IgD-negative memory B cell (primary cell): ENCODE data around the gene PSME1. TPM values are rescaled to one million over a fixed set of nuclear protein-coding genes. Genes with fewer than 3 reads are reported as not detected.

Experiments
- H3K27ac Mint-ChIP-seq, 3 donors: one replicate each; pipeline ENCODE4 v1.8.0; 2020 to 2022; ENCODE audit warnings: mild to moderate bottlenecking in 3 of 3, mixed read lengths in 3 of 3, moderate library complexity in 1 of 3
- H3K27me3 Mint-ChIP-seq: one replicate; pipeline ENCODE4 v1.8.0; 2021; ENCODE audit warnings: mixed read lengths
- H3K36me3 Mint-ChIP-seq: one replicate; pipeline ENCODE4 v1.8.0; 2020; ENCODE audit warnings: mild to moderate bottlenecking, mixed read lengths
- H3K4me1 Mint-ChIP-seq, 3 donors: one replicate each; pipeline ENCODE4 v1.8.0; 2020 to 2022; ENCODE audit warnings: mixed read lengths in 3 of 3, mild to moderate bottlenecking in 1 of 3
- H3K4me3 Mint-ChIP-seq, 4 donors: one replicate each; pipeline ENCODE4 v1.8.0; 2020 to 2022; ENCODE audit warnings: mild to moderate bottlenecking in 4 of 4, mixed read lengths in 4 of 4, moderate library complexity in 3 of 4
- H3K9me3 Mint-ChIP-seq, 3 donors: one replicate each; pipeline ENCODE4 v1.8.0; 2020 to 2021; ENCODE audit warnings: mixed read lengths in 3 of 3, mild to moderate bottlenecking in 1 of 3
- polyA plus RNA-seq: library from polyadenylated mRNA; unstranded; fragments of 300-500 nt; fragmentation: Illumina TruSeq; gene quantifications from one replicate; pipeline ENCODE4 v1.2.3, GENCODE V29; 2021

The PSME1 gene
- polyA plus RNA-seq, 1 donor from 2014 or later, result 804 TPM

- peaks cover 2% of the 10 kb centered on the region for H3K36me3 Mint-ChIP-seq
- H3K4me3 Mint-ChIP-seq, result peak within 1 kb of the TSS; percentile 95 to 100 (median 98)
- H3K4me1 Mint-ChIP-seq, result peaks cover 17 to 21% (median 20%) of the 10 kb centered on the region in 3 donors
- H3K27ac Mint-ChIP-seq, result peak within 1 kb of the TSS; percentile 98 to 100 (median 100)
- H3K9me3 Mint-ChIP-seq, result no peaks in the 10 kb centered on the region
- H3K27me3 Mint-ChIP-seq, result no peaks in the 10 kb centered on the region
Observed at GRCh38 chr14:24114532-24115421, 21.2 kb upstream of the PSME1 start, which contains the start of the genes DCAF11 and NRL. Gene DCAF11 (plus strand): TSS chr14:24114777. CDS start chr14:24115595, 818 bp downstream. Gene NRL (minus strand): TSS chr14:24114949. CDS start chr14:24082848, 32,101 bp downstream.

GRCh38 chr14:24115422-24116127 lies 20.4 kb upstream of the PSME1 start:
- Mint-ChIP-seq H3K4me1 (peaks cover 17 to 21% (median 20%) of the 10 kb centered on the region in 3 donors), H3K4me3 (peak overlapping the region; percentile 95 to 100 (median 98)), H3K9me3 (no peaks in the 10 kb centered on the region), H3K27ac (peak overlapping the region; percentile 98 to 100 (median 100)), H3K36me3 (peaks cover 2% of the 10 kb centered on the region), H3K27me3 (no peaks in the 10 kb centered on the region)

GRCh38 chr14:24116128-24116814 lies 19.7 kb upstream of the PSME1 start:
- peaks cover 17 to 21% (median 20%) of the 10 kb centered on the region in 3 donors for H3K4me1 Mint-ChIP-seq
- no peaks in the 10 kb centered on the region for H3K9me3 Mint-ChIP-seq
- peak overlapping the region; percentile 95 to 100 (median 98) for H3K4me3 Mint-ChIP-seq
- peaks cover 2% of the 10 kb centered on the region for H3K36me3 Mint-ChIP-seq
- peak overlapping the region; percentile 13 to 98 (median 87) for H3K27ac Mint-ChIP-seq
- no peaks in the 10 kb centered on the region for H3K27me3 Mint-ChIP-seq

GRCh38 chr14:24117179-24117578 lies 18.8 kb upstream of the PSME1 start:
- no peaks in the 10 kb centered on the region for H3K9me3 Mint-ChIP-seq
- H3K36me3 Mint-ChIP-seq, result peaks cover 2% of the 10 kb centered on the region
- H3K27ac Mint-ChIP-seq, result no peak overlapping the region
- H3K27me3 Mint-ChIP-seq, result no peaks in the 10 kb centered on the region
- peaks cover 17 to 24% (median 23%) of the 10 kb centered on the region in 3 donors for H3K4me1 Mint-ChIP-seq
- peak overlapping the region in 1 of 4 donors; percentile 41 for H3K4me3 Mint-ChIP-seq

- H3K27me3 Mint-ChIP-seq, result no peaks in the 10 kb centered on the region
- H3K27ac Mint-ChIP-seq, result peak overlapping the region in 1 of 3 donors; percentile 23
- peaks cover 2% of the 10 kb centered on the region for H3K36me3 Mint-ChIP-seq
- peak overlapping the region in 1 of 4 donors; percentile 73 for H3K4me3 Mint-ChIP-seq
- no peaks in the 10 kb centered on the region for H3K9me3 Mint-ChIP-seq
- peaks cover 30 to 46% (median 43%) of the 10 kb centered on the region in 3 donors for H3K4me1 Mint-ChIP-seq
Observed at GRCh38 chr14:24119691-24120090, 16.3 kb upstream of the PSME1 start.

- Mint-ChIP-seq H3K36me3 (peaks cover 4% of the 10 kb centered on the region), H3K9me3 (no peaks in the 10 kb centered on the region), H3K4me3 (peak overlapping the region in 1 of 4 donors; percentile 44)
Observed at GRCh38 chr14:24121210-24121609, 14.8 kb upstream of the PSME1 start.

GRCh38 chr14:24122416-24122815 lies 13.6 kb upstream of the PSME1 start:
- H3K27ac Mint-ChIP-seq, result peak overlapping the region; percentile 74 to 82 (median 81)
- H3K9me3 Mint-ChIP-seq, result no peaks in the 10 kb centered on the region
- peaks cover 16 to 35% (median 33%) of the 10 kb centered on the region in 3 donors for H3K4me1 Mint-ChIP-seq
- no peaks in the 10 kb centered on the region for H3K27me3 Mint-ChIP-seq
- peak overlapping the region; percentile 34 to 88 (median 64) for H3K4me3 Mint-ChIP-seq
- peaks cover 4% of the 10 kb centered on the region for H3K36me3 Mint-ChIP-seq

More at GRCh38 chr14:24121210-24121609, 14.8 kb upstream of the PSME1 start:
- no peaks in the 10 kb centered on the region for H3K27me3 Mint-ChIP-seq
- peak overlapping the region in 1 of 3 donors; percentile 74 for H3K27ac Mint-ChIP-seq
- peaks cover 23 to 40% (median 40%) of the 10 kb centered on the region in 3 donors for H3K4me1 Mint-ChIP-seq

- no peaks in the 10 kb centered on the region for H3K27me3 Mint-ChIP-seq
Observed at GRCh38 chr14:24122898-24123297, 13.1 kb upstream of the PSME1 start.

GRCh38 chr14:24123424-24124417 lies 12.3 kb upstream of the PSME1 start:
- Mint-ChIP-seq H3K27ac (peak overlapping the region; percentile 74 to 98 (median 81)), H3K9me3 (no peaks in the 10 kb centered on the region), H3K27me3 (no peaks in the 10 kb centered on the region), H3K4me1 (peaks cover 20 to 40% (median 36%) of the 10 kb centered on the region in 3 donors), H3K36me3 (peaks cover 4% of the 10 kb centered on the region), H3K4me3 (peak overlapping the region; percentile 31 to 75 (median 54))

More at GRCh38 chr14:24122898-24123297, 13.1 kb upstream of the PSME1 start:
- peaks cover 18 to 39% (median 38%) of the 10 kb centered on the region in 3 donors for H3K4me1 Mint-ChIP-seq
- H3K9me3 Mint-ChIP-seq, result no peaks in the 10 kb centered on the region
- H3K27ac Mint-ChIP-seq, result peak overlapping the region; percentile 74 to 98 (median 81)
- H3K4me3 Mint-ChIP-seq, result peak overlapping the region in 3 of 4 donors; percentile 34 to 88 (median 73)
- peaks cover 4% of the 10 kb centered on the region for H3K36me3 Mint-ChIP-seq

GRCh38 chr14:24126939-24127338 lies 9.1 kb upstream of the PSME1 start:
- Mint-ChIP-seq H3K27me3 (no peaks in the 10 kb centered on the region), H3K4me3 (no peak overlapping the region), H3K27ac (peak overlapping the region in 1 of 3 donors; percentile 60), H3K36me3 (peaks cover 5% of the 10 kb centered on the region), H3K9me3 (no peaks in the 10 kb centered on the region), H3K4me1 (peaks cover 20 to 41% (median 35%) of the 10 kb centered on the region in 3 donors)

- H3K27ac Mint-ChIP-seq, result peak overlapping the region in 1 of 3 donors; percentile 60
- H3K4me1 Mint-ChIP-seq, result peaks cover 18 to 43% (median 34%) of the 10 kb centered on the region in 3 donors
- H3K27me3 Mint-ChIP-seq, result no peaks in the 10 kb centered on the region
- peaks cover 5% of the 10 kb centered on the region for H3K36me3 Mint-ChIP-seq
- H3K4me3 Mint-ChIP-seq, result peak overlapping the region in 1 of 4 donors; percentile 63
- H3K9me3 Mint-ChIP-seq, result no peaks in the 10 kb centered on the region
Observed at GRCh38 chr14:24127673-24128072, 8.3 kb upstream of the PSME1 start.

GRCh38 chr14:24129410-24129998 lies 6.5 kb upstream of the PSME1 start:
- Mint-ChIP-seq H3K36me3 (peaks cover 5% of the 10 kb centered on the region), H3K27ac (no peak overlapping the region), H3K27me3 (no peaks in the 10 kb centered on the region), H3K9me3 (no peaks in the 10 kb centered on the region), H3K4me1 (peaks cover 11 to 30% (median 25%) of the 10 kb centered on the region in 3 donors), H3K4me3 (no peak overlapping the region)

GRCh38 chr14:24130380-24130716 lies 5.6 kb upstream of the PSME1 start, which contains the start of gene FITM1:
Gene FITM1 (plus strand): TSS chr14:24130659. CDS start chr14:24131564, 905 bp downstream.
- Mint-ChIP-seq H3K9me3 (no peaks in the 10 kb centered on the region), H3K4me3 (peak within 1 kb of the TSS in 1 of 4 donors; percentile 46), H3K27ac (peak within 1 kb of the TSS in 1 of 3 donors; percentile 19), H3K4me1 (peaks cover 9 to 30% (median 24%) of the 10 kb centered on the region in 3 donors), H3K27me3 (no peaks in the 10 kb centered on the region), H3K36me3 (peaks cover 3% of the 10 kb centered on the region)
